Cerebellar nuclear complex (tissue), 1 donor: Measurements from ENCODE around the gene ZBP1.

ENCODE experiments used
- DNase-seq, 2 experiments: peaks; one replicate each; lab custom pipeline; 2025; lab: John Stamatoyannopoulos, UW

ZBP1 gene

GRCh38 chr20:57658833-57659516 lies 38.7 kb upstream of the ZBP1 start:
- DNase-seq, result no peak

- no peak for DNase-seq
Observed at GRCh38 chr20:57658447-57658832, 38.2 kb upstream of the ZBP1 start.

GRCh38 chr20:57657535-57658446 lies 37.6 kb upstream of the ZBP1 start:
- DNase-seq, result no peak

- no peak for DNase-seq
Observed at GRCh38 chr20:57656821-57657534, 36.8 kb upstream of the ZBP1 start.

GRCh38 chr20:57656252-57656820 lies 36.1 kb upstream of the ZBP1 start:
- no peak for DNase-seq

GRCh38 chr20:57655809-57656155 lies 35.6 kb upstream of the ZBP1 start:
- DNase-seq, result no peak

- no peak for DNase-seq
Observed at GRCh38 chr20:57654998-57655808, 35.0 kb upstream of the ZBP1 start.

GRCh38 chr20:57654363-57654997 lies 34.3 kb upstream of the ZBP1 start:
- DNase-seq, result no peak

GRCh38 chr20:57653910-57654309 lies 33.7 kb upstream of the ZBP1 start:
- no peak for DNase-seq

GRCh38 chr20:57653546-57653900 lies 33.3 kb upstream of the ZBP1 start:
- DNase-seq, result no peak

GRCh38 chr20:57652606-57653545 lies 32.6 kb upstream of the ZBP1 start:
- DNase-seq, result no peak

GRCh38 chr20:57651881-57652605 lies 31.8 kb upstream of the ZBP1 start:
- DNase-seq, result no peak

- no peak for DNase-seq
Observed at GRCh38 chr20:57650756-57651483, 30.7 kb upstream of the ZBP1 start.

GRCh38 chr20:57650266-57650665 lies 30.0 kb upstream of the ZBP1 start:
- no peak for DNase-seq

GRCh38 chr20:57649617-57650015 lies 29.4 kb upstream of the ZBP1 start:
- DNase-seq, result no peak

GRCh38 chr20:57648878-57649616 lies 28.8 kb upstream of the ZBP1 start:
- DNase-seq, result no peak

GRCh38 chr20:57647933-57648785 lies 27.9 kb upstream of the ZBP1 start:
- no peak for DNase-seq
